Ectodermal cell (in vitro differentiated cells): ENCODE data around the gene ITPR3. TPM values are rescaled to one million over a fixed set of nuclear protein-coding genes. Genes with fewer than 3 reads are reported as not detected.

Source experiments
- H3K27ac ChIP-seq: 2 replicates; pipeline ENCODE4 v1.7.0; 2013; ENCODE audit warnings: mild to moderate bottlenecking, low read depth, low read length; ENCODE audit not compliant: insufficient read depth, poor library complexity, severe bottlenecking
- H3K27me3 ChIP-seq: 2 replicates; pipeline ENCODE4 v1.7.0; 2013; ENCODE audit warnings: mild to moderate bottlenecking, low read length; ENCODE audit not compliant: insufficient read depth, control insufficient read depth, poor library complexity, severe bottlenecking
- H3K36me3 ChIP-seq: one replicate; pipeline ENCODE4 v1.7.0; 2013; ENCODE audit warnings: low read length; ENCODE audit not compliant: control insufficient read depth, insufficient read depth
- H3K4me1 ChIP-seq: one replicate; pipeline ENCODE4 v1.7.0; 2013; ENCODE audit warnings: low read length; ENCODE audit not compliant: control insufficient read depth, insufficient read depth
- H3K4me3 ChIP-seq: 2 replicates; pipeline ENCODE4 v1.7.0; 2013; ENCODE audit warnings: low read depth, low read length, control low read depth; ENCODE audit not compliant: insufficient read depth
- H3K9me3 ChIP-seq: 2 replicates; pipeline ENCODE4 v1.7.0; 2013; ENCODE audit warnings: mild to moderate bottlenecking, low read length, moderate library complexity; ENCODE audit not compliant: control insufficient read depth
- WGBS, 2 experiments: methylation state at CpG; one replicate each; pipeline ENCODE4 v1.1.7; 2013; ENCODE audit warnings: missing lambda C conversion rate in 2 of 2; 5-methylcytosine and 5-hydroxymethylcytosine counted together
- polyA plus RNA-seq, 4 experiments: library from polyadenylated mRNA; stranded (reverse); fragments of 50-300 nt; gene quantifications; one replicate each; pipeline ENCODE4 v1.2.3, GENCODE V29; 2013

Gene ITPR3
- 1.8 TPM for polyA plus RNA-seq (2013, experiment 1 of 4)
- 2.5 TPM for polyA plus RNA-seq (2013, experiment 2 of 4)
- polyA plus RNA-seq (2013, experiment 3 of 4), result 2.0 TPM
- 2.3 TPM for polyA plus RNA-seq (2013, experiment 4 of 4)

DNA sequence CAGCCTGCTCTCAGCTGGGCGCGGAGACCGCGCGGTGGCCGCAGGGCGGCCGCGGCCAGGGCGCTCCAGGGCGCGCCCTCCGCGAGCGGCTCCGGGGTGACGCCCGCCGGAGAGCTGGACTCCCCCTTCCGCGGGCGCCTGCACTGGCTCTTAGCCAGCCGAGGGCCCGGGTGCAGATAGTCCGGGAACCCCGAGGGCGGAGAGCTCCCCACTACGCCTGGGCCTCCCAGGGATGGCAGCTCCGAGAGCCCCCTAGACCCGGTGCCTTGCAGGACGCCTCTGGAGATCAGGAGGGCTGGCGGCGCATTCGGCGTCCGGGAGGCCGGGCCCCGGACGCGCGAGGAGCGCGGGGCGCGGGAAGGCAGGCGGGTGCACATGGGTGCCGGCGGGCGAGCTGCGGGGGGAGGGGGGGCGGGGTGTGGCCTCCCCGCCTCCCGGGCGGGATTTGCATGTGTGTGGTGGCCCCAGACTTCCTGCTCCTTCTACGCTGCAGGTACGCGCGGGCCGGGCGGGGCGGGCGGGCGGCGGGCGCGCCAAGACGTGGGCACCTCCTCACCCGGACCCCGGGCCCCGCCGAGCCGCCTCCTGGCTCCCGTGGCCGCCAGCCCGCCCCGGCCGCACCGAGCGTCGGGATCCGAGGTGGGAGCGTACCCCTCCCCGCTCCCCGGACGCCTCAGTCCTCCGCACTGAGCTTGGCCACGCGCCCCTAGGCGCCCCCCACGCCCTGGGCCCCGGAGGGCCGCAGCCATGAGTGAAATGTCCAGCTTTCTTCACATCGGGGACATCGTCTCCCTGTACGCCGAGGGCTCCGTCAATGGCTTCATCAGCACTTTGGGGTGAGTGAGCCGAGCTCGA is at the start of gene ITPR3:
Gene ITPR3 (plus strand): TSS at position 467 of the 855 bp plus-strand sequence. CDS start 281 bp downstream, at position 748.
- no peak within 1 kb of the TSS for H3K27ac ChIP-seq
- H3K36me3 ChIP-seq, result no peaks in the 10 kb centered on the region
- H3K27me3 ChIP-seq, result peaks cover 46% of the 10 kb centered on the region
- WGBS, 2 experiments, result 0% methylated on average over 99 of the region's 99 CpGs
- no peaks in the 10 kb centered on the region for H3K9me3 ChIP-seq
- H3K4me3 ChIP-seq, result peak within 1 kb of the TSS; percentile 42
- peaks cover 21% of the 10 kb centered on the region for H3K4me1 ChIP-seq

DNA sequence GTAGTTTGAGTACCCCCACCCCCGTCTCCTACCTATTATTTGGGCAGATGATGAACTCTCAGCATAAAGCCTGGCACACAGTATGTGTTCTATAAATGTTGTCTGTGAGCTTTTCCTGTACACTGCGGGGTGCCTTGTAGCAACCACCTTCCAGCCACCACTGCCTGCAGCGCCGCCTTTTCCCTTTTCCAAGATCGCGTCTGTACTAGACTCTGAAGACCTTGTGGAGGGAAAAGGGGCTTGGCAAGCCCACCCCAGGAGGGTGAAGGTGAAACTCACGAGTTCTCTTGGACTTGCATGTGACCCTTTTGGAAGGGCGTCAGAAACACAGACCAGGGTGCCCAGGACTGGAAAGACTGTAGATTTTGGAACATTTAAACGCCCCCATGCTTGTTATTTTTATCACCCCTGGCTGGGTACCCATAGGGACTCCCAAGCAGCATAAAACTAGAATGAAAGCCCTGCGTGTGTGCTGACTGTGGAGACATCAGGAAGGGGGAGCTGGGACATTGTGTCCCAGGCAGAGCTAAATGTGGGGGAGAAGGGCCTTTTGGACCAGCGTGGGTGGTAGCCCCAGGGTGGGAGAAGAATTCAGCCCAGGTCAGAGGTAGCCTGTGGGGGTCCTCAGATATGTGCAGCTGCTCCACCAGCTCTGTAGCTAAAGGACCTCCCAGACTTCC is 49.3 kb upstream of the ITPR3 start:
- peaks cover 7% of the 10 kb centered on the region for H3K36me3 ChIP-seq
- no peaks in the 10 kb centered on the region for H3K9me3 ChIP-seq
- no peak overlapping the region for H3K27ac ChIP-seq
- no peaks in the 10 kb centered on the region for H3K27me3 ChIP-seq
- no peaks in the 10 kb centered on the region for H3K4me1 ChIP-seq
- peak overlapping the region; percentile 66 for H3K4me3 ChIP-seq
- 81 to 84% methylated on average over 11 of the region's 11 CpGs for WGBS, 2 experiments

GRCh38 chr6:33575211-33575610 is 45.9 kb upstream of the ITPR3 start:
- H3K27ac ChIP-seq, result no peak overlapping the region
- peaks cover 7% of the 10 kb centered on the region for H3K36me3 ChIP-seq
- WGBS, 2 experiments, result 95% methylated on average over 8 of the region's 8 CpGs
- H3K4me3 ChIP-seq, result no peak overlapping the region
- no peaks in the 10 kb centered on the region for H3K9me3 ChIP-seq
- H3K27me3 ChIP-seq, result no peaks in the 10 kb centered on the region
- H3K4me1 ChIP-seq, result peaks cover 4% of the 10 kb centered on the region

- Histone ChIP-seq H3K27me3 (no peaks in the 10 kb centered on the region), H3K4me3 (no peak overlapping the region), H3K9me3 (no peaks in the 10 kb centered on the region), H3K27ac (no peak overlapping the region), H3K36me3 (peaks cover 7% of the 10 kb centered on the region), H3K4me1 (peaks cover 4% of the 10 kb centered on the region)
- 96 to 98% methylated on average over 11 of the region's 11 CpGs for WGBS, 2 experiments
Observed at GRCh38 chr6:33576668-33577067, 44.5 kb upstream of the ITPR3 start.

DNA sequence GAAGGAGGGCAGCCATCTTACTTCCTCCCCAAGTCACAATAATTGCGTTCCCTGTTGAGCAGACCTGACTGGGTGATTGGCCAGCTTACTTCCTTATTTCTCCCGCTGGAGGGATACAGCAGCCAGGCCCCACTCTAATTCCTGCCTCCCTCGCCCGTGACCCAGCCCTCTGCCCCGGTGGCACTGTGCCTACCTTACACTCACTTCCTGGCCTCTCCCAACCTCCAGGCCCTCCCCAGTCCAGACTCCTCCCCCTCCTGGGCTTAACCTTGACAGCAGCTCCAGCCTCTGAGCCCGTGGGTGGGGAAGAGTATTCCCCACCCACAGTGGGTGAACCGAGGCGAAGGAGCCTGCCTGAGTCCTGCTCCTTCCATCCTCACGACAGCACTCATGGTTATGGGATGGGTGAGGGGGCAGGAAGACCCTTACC is 44.0 kb upstream of the ITPR3 start:
- no peak overlapping the region for H3K27ac ChIP-seq
- peaks cover 7% of the 10 kb centered on the region for H3K36me3 ChIP-seq
- H3K4me1 ChIP-seq, result peaks cover 4% of the 10 kb centered on the region
- no peaks in the 10 kb centered on the region for H3K27me3 ChIP-seq
- no peak overlapping the region for H3K4me3 ChIP-seq
- H3K9me3 ChIP-seq, result no peaks in the 10 kb centered on the region
- WGBS, 2 experiments, result 90 to 95% methylated on average over 9 of the region's 9 CpGs

- no peak overlapping the region for H3K27ac ChIP-seq
- H3K4me3 ChIP-seq, result no peak overlapping the region
- H3K4me1 ChIP-seq, result peaks cover 4% of the 10 kb centered on the region
- WGBS, 2 experiments, result 94 to 95% methylated on average over 6 of the region's 6 CpGs
- peaks cover 7% of the 10 kb centered on the region for H3K36me3 ChIP-seq
- H3K27me3 ChIP-seq, result no peaks in the 10 kb centered on the region
- no peaks in the 10 kb centered on the region for H3K9me3 ChIP-seq
Observed at GRCh38 chr6:33577718-33578117, 43.4 kb upstream of the ITPR3 start.

DNA sequence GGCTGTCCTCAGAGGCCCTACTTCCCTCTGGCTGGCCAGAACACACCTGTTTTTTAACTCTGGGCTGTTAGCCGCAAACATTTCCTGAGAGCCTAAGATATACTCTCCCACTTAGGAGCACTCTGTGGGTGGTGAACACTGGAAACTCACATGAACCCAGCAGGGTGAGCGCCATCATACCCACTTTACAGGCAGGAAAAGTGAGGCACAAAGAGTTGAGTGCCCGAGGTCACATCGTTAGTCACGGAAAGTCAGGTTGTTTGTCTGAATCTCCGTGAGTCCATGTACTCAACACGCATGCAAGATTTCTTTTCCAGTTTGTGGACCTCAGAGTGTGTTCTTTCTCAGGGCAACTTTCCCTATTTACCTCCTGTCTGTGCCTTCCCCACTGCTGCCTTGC is 43.0 kb upstream of the ITPR3 start:
- Histone ChIP-seq H3K9me3 (no peaks in the 10 kb centered on the region), H3K27ac (no peak overlapping the region), H3K4me1 (peaks cover 4% of the 10 kb centered on the region), H3K4me3 (no peak overlapping the region), H3K27me3 (no peaks in the 10 kb centered on the region), H3K36me3 (peaks cover 7% of the 10 kb centered on the region)
- 94 to 96% methylated on average over 7 of the region's 7 CpGs for WGBS, 2 experiments

DNA sequence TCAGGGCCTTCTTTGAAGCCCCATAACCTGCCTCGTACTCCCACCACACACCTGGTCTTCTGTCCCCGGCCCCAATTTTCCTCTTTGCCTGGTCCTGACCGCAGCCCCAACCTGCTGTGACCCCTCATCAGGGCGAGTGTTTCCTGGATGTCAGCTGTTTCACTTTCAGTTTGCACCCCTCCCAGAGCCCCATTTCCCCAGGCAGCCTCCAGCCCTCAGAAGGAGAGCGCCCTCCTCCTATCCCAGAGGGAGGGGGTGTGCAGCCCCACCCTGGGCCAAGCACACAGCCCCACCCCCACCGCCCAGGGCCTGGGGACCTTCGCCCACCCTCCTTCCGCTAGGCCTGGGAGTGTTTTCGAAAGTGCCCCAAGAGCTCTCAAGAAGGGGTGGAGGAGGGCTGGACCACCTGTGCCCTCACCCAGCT is 42.5 kb upstream of the ITPR3 start:
- WGBS, 2 experiments, result 89 to 93% methylated on average over 9 of the region's 9 CpGs
- Histone ChIP-seq H3K27me3 (no peaks in the 10 kb centered on the region), H3K27ac (no peak overlapping the region), H3K9me3 (no peaks in the 10 kb centered on the region), H3K4me3 (no peak overlapping the region), H3K4me1 (peaks cover 4% of the 10 kb centered on the region), H3K36me3 (peaks cover 7% of the 10 kb centered on the region)

DNA sequence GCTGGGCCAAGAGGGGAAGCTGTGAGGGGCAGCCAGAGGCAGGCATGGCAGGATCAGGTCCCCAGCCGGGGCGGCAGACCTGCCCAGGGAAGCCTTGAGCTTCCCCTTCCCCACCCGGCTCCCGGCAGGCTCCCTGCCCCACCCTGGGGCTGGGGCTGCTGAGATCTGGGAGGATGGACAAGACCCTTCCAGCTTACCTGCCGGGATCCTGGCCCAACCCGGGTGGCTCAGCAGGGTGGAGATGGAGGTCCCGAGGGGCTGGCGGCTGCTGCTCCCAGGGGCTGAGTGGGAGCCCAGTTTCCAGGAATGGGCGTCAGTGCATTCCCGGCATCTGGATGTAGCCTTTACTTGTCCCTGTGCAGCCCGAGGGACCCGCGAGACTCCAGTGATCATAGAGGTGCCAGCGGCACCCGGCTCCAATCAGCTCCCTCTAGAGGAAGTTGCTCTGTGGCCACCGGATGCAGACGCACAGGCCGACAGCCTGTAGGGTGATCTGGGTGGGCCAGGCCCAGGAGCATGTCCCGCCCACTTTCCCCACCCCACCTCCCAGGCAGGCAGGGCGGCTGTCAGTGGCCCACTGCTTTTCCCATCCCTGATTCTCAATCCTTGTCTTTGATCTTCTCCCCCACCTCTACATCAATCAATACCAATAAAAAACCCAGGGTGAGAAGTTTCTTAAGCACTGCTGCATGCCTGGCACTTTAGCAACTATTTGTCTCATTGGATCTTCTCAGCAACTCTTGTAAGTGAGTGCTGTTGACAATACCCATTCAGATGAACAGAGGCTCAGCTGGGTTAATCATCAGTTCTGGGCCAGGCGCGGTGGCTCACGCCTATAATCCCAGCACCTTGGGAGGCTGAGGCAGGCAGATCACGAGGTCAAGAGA is 41.1 kb upstream of the ITPR3 start, which contains the start of gene BAK1:
Gene BAK1 (minus strand): TSS at position 449 of the 887 bp plus-strand sequence. CDS start 2,672 bp downstream, outside the sequence.
- H3K4me3 ChIP-seq, result peak within 1 kb of the TSS; percentile 71
- H3K36me3 ChIP-seq, result peaks cover 3% of the 10 kb centered on the region
- no peaks in the 10 kb centered on the region for H3K9me3 ChIP-seq
- WGBS, 2 experiments, result 2 to 4% methylated on average over 24 of the region's 24 CpGs
- H3K27ac ChIP-seq, result no peak within 1 kb of the TSS
- peaks cover 4% of the 10 kb centered on the region for H3K4me1 ChIP-seq
- H3K27me3 ChIP-seq, result no peaks in the 10 kb centered on the region
